ENCODE measurements around the gene MAT2B.

Gene MAT2B

DNA sequence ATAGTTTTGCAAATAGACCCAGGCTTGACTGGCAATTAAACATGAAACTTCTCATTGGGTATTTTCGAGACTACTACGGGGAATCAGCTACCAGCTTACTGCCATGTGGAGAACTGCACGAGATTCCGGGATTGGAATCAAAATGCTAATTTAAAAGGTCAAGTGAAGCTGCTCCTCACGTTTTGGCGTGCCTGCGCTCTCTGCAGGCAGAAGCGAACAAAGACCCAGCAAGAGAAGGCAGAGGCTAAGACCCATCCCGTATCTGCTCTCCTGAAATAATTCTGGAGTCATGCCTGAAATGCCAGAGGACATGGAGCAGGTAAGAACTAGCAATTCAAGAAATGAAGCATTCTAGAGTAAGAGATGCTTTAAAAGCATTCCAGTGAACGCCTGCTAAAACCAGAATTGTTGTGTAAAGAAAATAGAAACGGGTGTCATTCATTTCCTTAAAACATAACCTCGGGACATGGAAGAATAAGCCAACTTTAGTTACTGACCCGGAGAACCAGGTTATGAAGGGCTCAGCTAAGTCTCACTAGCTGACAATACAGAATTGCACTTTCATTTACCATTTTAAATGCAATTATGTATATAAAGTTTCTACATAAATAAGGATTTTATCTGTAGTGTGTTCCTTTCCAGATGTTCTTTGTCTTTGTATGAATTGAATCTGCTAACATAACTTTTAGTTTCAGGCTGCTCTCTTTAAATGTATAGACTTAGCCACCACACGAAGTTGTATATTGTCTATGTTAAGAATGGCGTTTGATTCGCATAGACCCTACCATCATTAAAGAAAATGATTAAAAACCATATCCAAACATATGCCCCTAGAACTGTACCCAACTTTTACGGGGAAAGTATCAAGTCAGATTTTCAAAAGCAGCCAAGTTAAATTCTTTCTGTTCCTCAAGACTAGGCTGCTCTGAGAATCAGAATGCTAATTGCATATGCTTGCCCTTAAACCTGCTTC lies 2.0 kb upstream of the MAT2B start:
- peak overlapping the region; percentile 94 to 98 for H3K27ac ChIP-seq
- TF ChIP-seq, protein P1, sequence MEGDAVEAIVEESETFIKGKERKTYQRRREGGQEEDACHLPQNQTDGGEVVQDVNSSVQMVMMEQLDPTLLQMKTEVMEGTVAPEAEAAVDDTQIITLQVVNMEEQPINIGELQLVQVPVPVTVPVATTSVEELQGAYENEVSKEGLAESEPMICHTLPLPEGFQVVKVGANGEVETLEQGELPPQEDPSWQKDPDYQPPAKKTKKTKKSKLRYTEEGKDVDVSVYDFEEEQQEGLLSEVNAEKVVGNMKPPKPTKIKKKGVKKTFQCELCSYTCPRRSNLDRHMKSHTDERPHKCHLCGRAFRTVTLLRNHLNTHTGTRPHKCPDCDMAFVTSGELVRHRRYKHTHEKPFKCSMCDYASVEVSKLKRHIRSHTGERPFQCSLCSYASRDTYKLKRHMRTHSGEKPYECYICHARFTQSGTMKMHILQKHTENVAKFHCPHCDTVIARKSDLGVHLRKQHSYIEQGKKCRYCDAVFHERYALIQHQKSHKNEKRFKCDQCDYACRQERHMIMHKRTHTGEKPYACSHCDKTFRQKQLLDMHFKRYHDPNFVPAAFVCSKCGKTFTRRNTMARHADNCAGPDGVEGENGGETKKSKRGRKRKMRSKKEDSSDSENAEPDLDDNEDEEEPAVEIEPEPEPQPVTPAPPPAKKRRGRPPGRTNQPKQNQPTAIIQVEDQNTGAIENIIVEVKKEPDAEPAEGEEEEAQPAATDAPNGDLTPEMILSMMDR (IDR thresholded peaks at IDR 0.05): no peak
- DNase-seq (ENCODE audit: low spot score): no peak
- H3K4me3 ChIP-seq: peak overlapping the region; percentile 75

GRCh38 chr5:163504079-163504931 lies 1.1 kb upstream of the MAT2B start:
- no peak for DNase-seq (ENCODE audit: low spot score)
- Histone ChIP-seq H3K27ac (peak overlapping the region; percentile 94 to 98), H3K4me3 (peak overlapping the region; percentile 75)
- TF ChIP-seq, protein P1 (IDR thresholded peaks at IDR 0.05): no peak

DNA sequence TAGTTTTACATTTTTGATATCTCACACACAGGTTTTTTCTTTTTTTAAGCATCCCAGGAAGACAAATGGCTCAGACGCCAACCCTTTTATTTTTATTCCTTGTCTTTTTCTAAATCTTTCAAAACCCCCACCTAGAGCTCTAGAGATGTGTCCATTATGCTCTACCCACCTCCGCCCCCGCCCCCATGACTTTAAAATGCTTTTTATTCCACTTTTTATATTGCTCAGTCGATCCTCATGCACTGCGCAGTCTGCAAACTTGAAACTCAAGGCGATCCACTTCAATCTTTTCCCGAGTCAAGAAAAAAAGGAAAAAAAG lies 411 bp upstream of the MAT2B start:
- Histone ChIP-seq H3K4me3 (peak overlapping the region; percentile 75), H3K27ac (peak overlapping the region; percentile 94 to 98)
- DNase-seq (ENCODE audit: low spot score): no peak
- TF ChIP-seq, protein P1 (IDR thresholded peaks at IDR 0.05): no peak

GRCh38 chr5:163506095-163506457 lies 657 bp downstream of the MAT2B start:
- H3K4me3 ChIP-seq: peak overlapping the region; percentile 75
- H3K27ac ChIP-seq: peak overlapping the region; percentile 94 to 98
- TF ChIP-seq, protein P1 (IDR thresholded peaks at IDR 0.05): no peak
- DNase-seq (ENCODE audit: low spot score): no peak

DNA sequence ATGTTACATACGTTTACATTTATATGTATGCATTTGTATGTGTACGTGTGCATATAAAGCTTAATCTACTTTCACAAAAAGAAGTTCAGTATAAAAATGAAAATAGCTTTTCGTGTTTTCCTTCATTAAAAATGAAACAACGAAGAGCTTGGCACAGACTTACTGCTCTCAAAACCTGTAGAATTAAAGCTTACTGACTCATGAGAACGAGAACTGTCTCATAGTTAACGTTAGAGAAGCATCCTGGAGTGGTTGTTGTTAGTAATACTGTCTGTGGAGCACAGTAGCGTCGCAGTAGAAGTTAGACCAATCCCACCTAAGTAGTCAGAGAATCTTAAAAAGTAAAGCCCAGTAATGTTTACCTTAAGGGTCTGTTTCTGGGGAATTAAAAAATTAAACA lies 1.3 kb downstream of the MAT2B start:
- TF ChIP-seq, protein P1 (IDR thresholded peaks at IDR 0.05): no peak
- no peak for DNase-seq (ENCODE audit: low spot score)

GRCh38 chr5:163508753-163509152 lies 3.3 kb downstream of the MAT2B start:
- peak overlapping the region; percentile 51 for H3K4me3 ChIP-seq
- TF ChIP-seq, protein P1 (IDR thresholded peaks at IDR 0.05): no peak
- DNase-seq (ENCODE audit: low spot score): no peak
- peak overlapping the region in 1 of 2 donors; percentile 26 for H3K27ac ChIP-seq

More for the DNA sequence above, 1.3 kb downstream of the MAT2B start:
- peak overlapping the region; percentile 75 for H3K4me3 ChIP-seq
- peak overlapping the region; percentile 94 to 98 for H3K27ac ChIP-seq
